Myometrial cell (primary cell): ENCODE measurements around the gene SUSD5. TPM values are rescaled to one million over a fixed set of nuclear protein-coding genes. Genes with fewer than 3 reads are reported as not detected.

Experiments
- total RNA-seq: library from RNA; depleted of rRNA; stranded (reverse); fragments of >200 nt; gene quantifications from 2 replicates; pipeline ENCODE4 v1.2.3, GENCODE V29; 2015

The SUSD5 gene
- total RNA-seq = 0.35 and 0.58 TPM in 2 replicates

DNA sequence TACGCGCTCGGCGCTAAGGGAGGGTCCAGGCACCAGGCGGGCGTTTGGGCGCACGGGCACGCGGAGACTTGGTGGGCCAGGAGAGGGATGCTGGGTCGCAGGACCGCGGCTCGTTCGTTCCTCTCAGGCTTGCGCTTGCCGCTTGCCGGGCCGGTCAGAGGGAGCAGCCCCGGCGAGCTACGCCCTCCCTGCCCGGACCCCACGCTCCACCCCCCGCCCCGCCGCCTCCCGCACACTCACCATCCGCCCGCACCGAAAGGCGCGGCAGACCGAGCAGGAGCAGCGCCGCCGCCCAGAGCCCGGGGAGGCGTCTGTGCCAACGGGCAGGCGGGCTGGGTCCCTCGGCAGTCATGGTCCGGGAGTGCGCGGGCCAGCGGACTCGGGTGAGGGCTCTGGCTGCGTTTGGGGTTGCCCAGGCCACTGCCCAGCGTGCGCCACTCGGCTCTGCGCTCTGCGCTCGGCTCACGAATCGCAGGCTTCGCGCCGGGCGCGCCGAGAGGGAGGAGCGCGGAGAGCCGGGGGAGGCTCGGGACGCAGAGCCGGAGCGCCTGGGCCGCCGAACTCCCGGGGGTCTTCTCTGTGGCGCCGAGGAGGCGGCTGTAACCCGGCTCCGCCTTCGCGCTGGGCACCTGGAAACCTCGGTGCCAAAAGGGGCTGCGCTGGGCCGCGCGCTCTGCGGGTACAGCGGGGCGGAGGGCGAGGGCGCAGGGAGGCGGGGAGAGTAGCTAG lies at the start of gene SUSD5:
Gene SUSD5, minus strand, starts transcription at position 365 of the 729 bp plus-strand sequence. Its CDS starts 13 bp downstream, at position 352.

DNA sequence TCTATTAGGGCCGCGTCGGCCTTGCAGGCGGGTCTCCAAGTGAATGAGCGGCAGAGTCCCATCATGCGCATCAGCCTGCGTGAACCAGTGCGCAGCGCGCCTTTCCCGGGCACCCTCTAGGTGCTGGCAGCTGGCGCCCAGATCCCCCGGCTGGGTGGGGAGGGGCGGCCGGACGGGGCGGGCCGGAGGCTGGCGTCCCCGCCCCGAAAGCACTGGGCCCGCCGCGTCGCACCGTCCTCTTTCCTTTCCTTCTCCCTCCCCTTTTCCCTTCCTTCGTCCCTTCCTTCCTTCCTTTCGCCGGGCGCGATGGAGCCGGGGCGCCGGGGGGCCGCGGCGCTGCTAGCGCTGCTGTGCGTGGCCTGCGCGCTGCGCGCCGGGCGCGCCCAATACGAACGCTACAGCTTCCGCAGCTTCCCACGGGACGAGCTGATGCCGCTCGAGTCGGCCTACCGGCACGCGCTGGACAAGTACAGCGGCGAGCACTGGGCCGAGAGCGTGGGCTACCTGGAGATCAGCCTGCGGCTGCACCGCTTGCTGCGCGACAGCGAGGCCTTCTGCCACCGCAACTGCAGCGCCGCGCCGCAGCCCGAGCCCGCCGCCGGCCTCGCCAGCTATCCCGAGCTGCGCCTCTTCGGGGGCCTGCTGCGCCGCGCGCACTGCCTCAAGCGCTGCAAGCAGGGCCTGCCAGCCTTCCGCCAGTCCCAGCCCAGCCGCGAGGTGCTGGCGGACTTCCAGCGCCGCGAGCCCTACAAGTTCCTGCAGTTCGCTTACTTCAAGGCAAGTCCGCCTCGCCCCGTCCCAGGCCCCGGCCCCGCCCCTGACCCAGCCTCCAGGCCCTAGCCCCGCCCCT lies 104.6 kb downstream of the SUSD5 start, which contains the start of gene CRTAP:
Gene CRTAP, plus strand, starts transcription at position 243 of the 850 bp plus-strand sequence. Its CDS starts 64 bp downstream, at position 307.

Other genes with a start within 250 kb of the SUSD5 start
- gene GLB1, start 121.7 kb downstream of the SUSD5 start, total RNA-seq = 99.2 and 113 TPM in 2 replicates
- gene TMPPE, start 121.7 kb downstream of the SUSD5 start, total RNA-seq = 0.89 and 3.2 TPM in 2 replicates
- gene CRTAP, start 104.8 kb downstream of the SUSD5 start, total RNA-seq = 251 and 299 TPM in 2 replicates
- gene FBXL2, start 58.6 kb upstream of the SUSD5 start, total RNA-seq = 13.8 and 14.9 TPM in 2 replicates
- gene UBP1, start 221.6 kb upstream of the SUSD5 start, total RNA-seq = 45.6 and 61.7 TPM in 2 replicates